HUES6 (cell line): ENCODE measurements around the gene CACNA1B.

Experiments
- H3K27ac ChIP-seq: 2 replicates; pipeline ENCODE4 v1.7.0; 2013; ENCODE audit warnings: low read depth, mild to moderate bottlenecking, low read length, inconsistent platforms
- H3K27me3 ChIP-seq: 2 replicates; pipeline ENCODE4 v1.6.1; 2013; ENCODE audit warnings: low read length; ENCODE audit not compliant: control insufficient read depth, insufficient read depth
- H3K36me3 ChIP-seq: 2 replicates; pipeline ENCODE4 v1.6.1; 2013; ENCODE audit warnings: low read length; ENCODE audit not compliant: control insufficient read depth, insufficient read depth
- H3K4me1 ChIP-seq: 2 replicates; pipeline ENCODE4 v1.6.1; 2013; ENCODE audit warnings: low read length; ENCODE audit not compliant: control insufficient read depth, insufficient read depth
- H3K4me3 ChIP-seq: 2 replicates; pipeline ENCODE4 v1.5.1; 2013; ENCODE audit warnings: low read depth, low read length
- H3K9ac ChIP-seq: one replicate; pipeline ENCODE4 v1.6.1; 2013; ENCODE audit warnings: mild to moderate bottlenecking, low read length
- H3K9me3 ChIP-seq: 2 replicates; pipeline ENCODE4 v1.6.1; 2013; ENCODE audit warnings: low read depth, low read length; ENCODE audit not compliant: control insufficient read depth, insufficient read depth

The CACNA1B gene

DNA sequence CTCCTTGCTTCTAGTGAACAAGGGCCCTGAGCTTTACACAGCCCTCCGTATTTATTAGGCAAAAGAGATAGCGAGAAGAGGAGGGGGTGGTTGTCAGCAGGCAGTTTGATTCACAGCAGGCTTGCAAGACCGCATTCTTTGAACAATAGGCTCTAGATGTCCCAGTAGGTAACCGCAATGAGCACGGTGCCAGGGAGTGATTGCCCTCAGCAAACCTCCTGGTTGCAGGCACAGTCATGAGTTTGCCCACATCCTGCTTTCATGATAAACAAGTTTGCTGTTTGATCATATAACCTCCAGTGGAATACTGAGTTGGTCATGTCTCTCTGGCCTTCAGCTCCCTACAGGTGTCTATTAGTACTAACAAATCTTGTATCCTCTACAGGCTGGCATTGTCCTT lies 66.1 kb downstream of the CACNA1B start:
- H3K4me3 ChIP-seq = no peak overlapping the region
- peaks cover 82% of the 10 kb centered on the region for H3K9me3 ChIP-seq
- H3K27ac ChIP-seq = no peak overlapping the region
- no peaks in the 10 kb centered on the region for H3K27me3 ChIP-seq
- H3K9ac ChIP-seq = no peak overlapping the region
- H3K4me1 ChIP-seq = no peaks in the 10 kb centered on the region
- H3K36me3 ChIP-seq = no peaks in the 10 kb centered on the region

DNA sequence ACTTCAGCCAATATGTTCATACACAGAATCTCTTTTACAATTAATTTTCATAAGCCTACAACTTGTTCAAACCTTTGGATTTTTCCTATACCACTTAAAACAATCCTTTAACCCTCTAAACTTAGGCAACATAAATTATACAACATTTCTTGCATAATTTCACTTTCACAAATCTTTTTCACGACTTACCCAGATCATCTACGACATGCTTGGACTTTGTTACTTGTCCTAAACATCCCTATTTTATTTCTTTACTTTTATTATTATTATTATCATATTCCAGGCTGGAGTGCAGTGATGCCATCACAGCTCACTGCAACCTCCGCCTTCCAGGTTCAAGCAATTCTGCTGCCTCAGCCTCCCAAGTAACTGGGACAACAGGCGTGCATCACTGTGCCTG lies 68.0 kb downstream of the CACNA1B start:
- H3K36me3 ChIP-seq = no peaks in the 10 kb centered on the region; the same call in 1 of the 2 replicates
- H3K9ac ChIP-seq = no peak overlapping the region
- H3K27ac ChIP-seq = no peak overlapping the region
- H3K4me3 ChIP-seq = no peak overlapping the region
- peaks cover 80% of the 10 kb centered on the region for H3K9me3 ChIP-seq
- no peaks in the 10 kb centered on the region for H3K27me3 ChIP-seq
- no peaks in the 10 kb centered on the region for H3K4me1 ChIP-seq

DNA sequence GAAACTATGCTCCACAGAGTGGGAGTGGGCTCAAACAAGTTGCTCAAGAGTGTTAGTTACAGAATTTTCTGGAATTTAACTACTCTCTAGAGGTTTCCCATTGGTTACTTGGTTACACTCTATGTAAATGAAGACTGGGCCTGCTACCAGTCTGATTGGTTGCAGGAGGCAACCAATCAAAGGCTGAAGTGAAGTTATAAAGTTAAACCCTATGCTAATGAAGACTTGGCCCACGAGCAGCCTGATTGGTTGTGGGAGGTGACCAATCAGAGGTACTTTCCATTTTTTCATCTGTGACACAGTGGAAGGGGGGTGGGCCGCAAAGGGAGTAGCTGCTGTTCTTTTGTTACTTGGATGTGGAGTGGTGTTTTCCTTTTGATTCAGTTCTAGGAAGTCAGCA lies 69.4 kb downstream of the CACNA1B start:
- H3K27me3 ChIP-seq = no peaks in the 10 kb centered on the region
- no peak overlapping the region for H3K4me3 ChIP-seq
- no peak overlapping the region for H3K9ac ChIP-seq
- H3K9me3 ChIP-seq = peaks cover 70% of the 10 kb centered on the region
- no peak overlapping the region for H3K27ac ChIP-seq
- no peaks in the 10 kb centered on the region; the same call in 1 of the 2 replicates for H3K36me3 ChIP-seq
- H3K4me1 ChIP-seq = no peaks in the 10 kb centered on the region

DNA sequence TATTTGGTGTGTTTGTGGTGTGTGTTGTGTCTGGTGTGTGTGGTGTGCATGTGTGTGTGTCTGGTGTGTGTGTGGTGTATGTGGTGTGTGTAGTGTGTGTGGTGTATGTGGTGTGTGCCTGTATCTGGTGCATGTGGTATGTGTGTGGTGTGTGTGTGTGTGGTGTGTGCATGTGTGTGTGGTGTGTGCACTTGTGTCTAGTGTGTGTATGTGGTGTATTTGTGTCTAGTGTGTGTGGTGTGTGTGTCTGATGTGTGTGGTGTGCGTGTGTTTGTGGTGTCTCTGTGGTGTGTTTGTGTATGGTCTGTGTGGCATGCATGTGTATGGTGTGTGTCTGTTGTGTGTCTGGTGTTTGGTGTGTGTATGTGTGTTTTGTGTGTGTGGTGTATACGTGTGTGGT lies 71.1 kb downstream of the CACNA1B start:
- Histone ChIP-seq H3K9ac (no peak overlapping the region), H3K27me3 (no peaks in the 10 kb centered on the region)

DNA sequence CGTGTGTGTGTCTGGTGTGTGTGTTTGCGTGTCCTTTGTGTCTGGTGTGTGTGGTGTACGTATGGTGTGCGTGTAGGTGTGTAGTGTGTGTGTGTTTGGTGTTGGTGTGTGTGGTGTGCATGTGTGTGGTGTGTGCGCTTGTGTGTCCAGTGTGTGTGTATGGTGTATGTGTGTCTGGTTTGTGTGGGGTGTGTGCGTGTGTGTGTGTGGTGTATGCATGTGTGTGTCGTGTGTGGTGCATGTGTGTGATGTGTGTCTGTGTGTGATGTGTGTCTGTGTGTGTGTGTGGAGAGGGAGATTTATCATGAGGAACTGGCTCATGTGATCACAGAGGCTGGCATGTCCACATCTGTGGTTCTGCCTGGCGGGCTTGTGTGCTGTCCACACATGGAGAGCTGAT lies 71.7 kb downstream of the CACNA1B start:
- no peaks in the 10 kb centered on the region; the same call in 1 of the 2 replicates for H3K36me3 ChIP-seq
- no peak overlapping the region for H3K9ac ChIP-seq
- no peak overlapping the region for H3K27ac ChIP-seq
- H3K9me3 ChIP-seq = peaks cover 48% of the 10 kb centered on the region
- H3K27me3 ChIP-seq = no peaks in the 10 kb centered on the region
- no peak overlapping the region for H3K4me3 ChIP-seq
- no peaks in the 10 kb centered on the region for H3K4me1 ChIP-seq

More for the DNA sequence above, 71.1 kb downstream of the CACNA1B start:
- Histone ChIP-seq H3K4me1 (no peaks in the 10 kb centered on the region), H3K27ac (no peak overlapping the region), H3K36me3 (no peaks in the 10 kb centered on the region; the same call in 1 of the 2 replicates), H3K9me3 (peaks cover 54% of the 10 kb centered on the region), H3K4me3 (no peak overlapping the region)

DNA sequence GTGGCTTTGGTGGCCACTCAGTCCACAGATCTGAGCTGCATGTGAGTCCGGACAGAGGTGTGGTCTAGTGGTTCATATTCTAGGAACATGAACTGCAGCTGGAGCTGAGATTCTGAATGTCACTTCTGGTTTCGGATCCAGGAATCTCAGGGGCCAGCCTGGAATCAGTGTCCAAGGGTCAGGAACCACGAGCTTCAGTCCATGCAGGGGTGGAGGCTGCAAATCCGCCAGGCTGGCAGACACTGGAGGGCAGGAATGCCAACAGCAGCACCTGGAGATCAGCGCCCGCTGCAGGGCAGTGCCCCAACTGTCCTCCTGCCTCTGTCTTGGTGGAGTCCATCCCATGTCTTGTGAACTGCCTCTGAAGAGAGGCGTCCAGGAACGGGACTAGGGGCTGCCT lies 73.5 kb downstream of the CACNA1B start:
- H3K4me3 ChIP-seq = no peak overlapping the region
- H3K27me3 ChIP-seq = no peaks in the 10 kb centered on the region
- H3K4me1 ChIP-seq = no peaks in the 10 kb centered on the region
- H3K36me3 ChIP-seq = no peaks in the 10 kb centered on the region; the same call in 1 of the 2 replicates
- H3K9ac ChIP-seq = no peak overlapping the region
- H3K9me3 ChIP-seq = peaks cover 30% of the 10 kb centered on the region
- no peak overlapping the region for H3K27ac ChIP-seq

DNA sequence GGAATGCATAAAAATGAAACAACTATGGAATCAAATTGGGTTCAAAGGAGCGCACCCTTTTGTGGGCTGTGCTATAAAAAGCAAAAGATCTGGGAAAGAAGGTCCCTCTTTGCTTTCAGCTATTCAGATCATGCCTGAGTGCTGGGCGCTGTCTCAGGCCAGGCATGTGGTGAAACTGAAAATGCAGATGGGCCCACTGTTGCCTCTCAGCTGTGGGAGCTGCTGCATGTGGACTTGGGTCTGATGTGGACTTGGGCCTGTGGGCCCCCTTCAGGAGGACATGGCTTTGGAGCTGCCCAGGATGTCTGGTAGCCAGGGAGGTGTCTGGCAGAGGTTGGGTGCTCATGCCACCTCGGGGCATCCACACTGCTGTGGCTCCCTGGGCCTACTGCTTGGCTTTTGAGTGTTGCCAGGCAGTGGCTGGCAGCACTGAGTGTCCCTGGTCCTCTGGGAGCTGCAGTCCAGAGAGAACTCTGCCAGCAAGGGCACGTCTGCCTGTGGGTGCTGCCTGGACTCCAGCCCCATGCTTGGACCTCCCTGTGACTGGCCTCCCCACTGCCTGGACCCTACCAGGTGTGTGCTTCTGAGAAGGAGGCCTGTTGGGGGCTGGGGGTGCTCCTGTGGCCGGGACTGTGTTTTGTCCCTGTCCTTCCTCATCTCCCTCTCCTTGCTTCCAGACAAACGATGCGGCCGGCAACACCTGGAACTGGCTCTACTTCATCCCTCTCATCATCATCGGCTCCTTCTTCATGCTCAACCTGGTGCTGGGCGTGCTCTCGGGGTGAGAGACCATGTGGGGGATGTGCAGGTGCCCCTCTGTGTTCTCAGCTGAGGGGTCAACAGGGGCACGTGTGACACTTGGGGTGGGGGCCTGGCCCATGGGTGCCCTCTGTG lies 74.3 kb downstream of the CACNA1B start:
- Histone ChIP-seq H3K27ac (no peak overlapping the region), H3K36me3 (peaks cover 2% of the 10 kb centered on the region; the same call in 1 of the 2 replicates), H3K4me3 (no peak overlapping the region), H3K9ac (no peak overlapping the region), H3K9me3 (peaks cover 23% of the 10 kb centered on the region), H3K27me3 (no peaks in the 10 kb centered on the region), H3K4me1 (no peaks in the 10 kb centered on the region)

DNA sequence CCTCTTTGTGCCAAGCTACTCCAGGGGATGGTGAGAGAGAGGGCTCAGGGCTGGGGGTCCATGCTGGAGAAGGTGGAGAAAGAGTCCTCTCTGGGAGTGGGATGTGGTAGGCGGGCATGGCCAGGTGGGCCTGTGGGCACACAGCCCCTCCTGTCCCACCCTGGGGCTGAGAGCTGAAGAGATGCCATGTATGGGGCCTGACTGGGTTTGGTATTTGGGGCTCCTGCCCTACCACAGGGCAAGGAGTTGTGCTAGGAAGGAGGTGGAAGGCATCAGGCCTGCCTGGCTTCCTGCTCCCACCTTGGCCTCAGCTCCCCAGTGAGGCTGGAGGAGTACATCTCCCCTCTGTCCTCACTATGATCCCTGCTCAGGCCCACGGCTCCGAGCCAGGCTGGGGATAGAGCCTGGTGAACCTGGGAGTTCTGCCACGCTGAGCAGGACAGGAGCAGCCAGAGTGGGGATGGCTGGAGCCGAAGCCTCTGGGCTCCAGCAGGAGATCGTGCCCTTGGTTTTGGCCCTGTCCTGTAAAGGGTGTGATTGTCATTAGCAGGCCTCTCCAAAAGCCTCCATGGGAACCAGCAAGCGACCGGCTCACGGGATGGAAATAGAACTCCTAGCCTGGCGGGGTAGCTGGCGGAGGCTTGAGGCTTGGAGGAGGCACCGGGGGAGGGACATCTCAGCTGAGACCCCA lies 75.5 kb downstream of the CACNA1B start:
- H3K36me3 ChIP-seq = peaks cover 4% of the 10 kb centered on the region; the same call in 1 of the 2 replicates
- no peak overlapping the region for H3K27ac ChIP-seq
- H3K4me3 ChIP-seq = no peak overlapping the region
- no peaks in the 10 kb centered on the region for H3K4me1 ChIP-seq
- H3K27me3 ChIP-seq = no peaks in the 10 kb centered on the region
- H3K9me3 ChIP-seq = peaks cover 12% of the 10 kb centered on the region
- no peak overlapping the region for H3K9ac ChIP-seq

DNA sequence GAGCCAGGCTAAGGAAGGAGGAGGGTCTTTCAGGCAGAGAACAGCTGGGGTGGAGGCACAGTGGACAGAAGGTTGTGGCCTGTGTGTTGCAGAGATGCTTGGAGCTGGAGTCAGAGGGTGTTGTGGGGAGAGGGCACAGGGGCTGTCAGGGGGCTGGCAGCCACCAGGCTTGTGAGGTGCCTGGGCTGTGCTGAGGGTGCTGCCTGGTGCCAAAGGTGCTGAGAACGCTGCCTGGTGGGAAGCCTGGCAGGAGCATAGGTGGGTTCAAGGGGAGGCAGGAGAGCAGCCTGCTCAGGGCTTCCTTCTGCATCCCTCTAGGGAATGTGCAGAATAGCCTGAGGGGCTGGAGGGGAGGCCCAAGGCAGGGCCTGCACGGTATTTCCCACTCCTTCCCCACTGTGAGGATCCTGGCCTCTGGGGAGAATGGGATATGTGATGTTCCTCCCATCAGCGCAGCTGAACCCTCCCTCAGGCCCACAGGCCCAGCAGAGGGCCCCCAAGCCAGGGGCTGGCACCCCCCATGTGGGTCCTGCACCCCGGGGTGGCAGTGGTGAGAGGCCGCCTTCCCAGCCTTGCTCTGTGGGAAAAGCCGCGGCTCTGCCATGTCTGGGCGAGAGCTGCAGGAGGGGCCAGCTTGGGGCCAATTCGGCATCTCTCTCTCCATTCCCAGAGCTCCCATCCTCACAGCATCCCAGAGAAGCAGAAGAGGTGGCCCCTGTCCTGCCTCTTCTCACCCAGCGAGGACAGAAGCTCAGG lies 76.3 kb downstream of the CACNA1B start:
- H3K9ac ChIP-seq = no peak overlapping the region
- peaks cover 6% of the 10 kb centered on the region for H3K9me3 ChIP-seq
- H3K27me3 ChIP-seq = no peaks in the 10 kb centered on the region
- H3K4me1 ChIP-seq = no peaks in the 10 kb centered on the region
- no peak overlapping the region for H3K4me3 ChIP-seq
- no peak overlapping the region for H3K27ac ChIP-seq
- H3K36me3 ChIP-seq = peaks cover 4% of the 10 kb centered on the region; the same call in 1 of the 2 replicates

DNA sequence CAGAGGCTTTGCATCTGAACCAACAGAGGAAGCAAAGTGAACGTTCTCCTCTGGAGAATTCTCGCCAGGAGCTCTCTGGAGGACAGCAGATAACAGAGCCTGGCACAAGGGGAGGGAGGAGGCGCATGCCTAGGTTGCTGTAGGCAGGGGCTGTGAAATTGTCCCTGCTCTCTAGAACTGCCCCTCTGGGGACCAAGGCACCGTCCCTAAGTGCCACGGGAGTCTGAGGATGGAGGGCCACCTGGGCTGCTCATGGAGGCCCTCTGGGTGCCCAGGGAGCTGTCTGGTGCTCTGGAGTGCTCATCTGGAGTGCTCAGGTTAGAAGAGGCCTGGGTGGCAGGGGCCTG lies 77.6 kb downstream of the CACNA1B start:
- Histone ChIP-seq H3K4me1 (no peaks in the 10 kb centered on the region), H3K27me3 (no peaks in the 10 kb centered on the region), H3K4me3 (no peak overlapping the region), H3K36me3 (peaks cover 4% of the 10 kb centered on the region; the same call in 1 of the 2 replicates), H3K9me3 (no peaks in the 10 kb centered on the region), H3K27ac (no peak overlapping the region), H3K9ac (no peak overlapping the region)
